Activated B cell treated with CpG ODN at 0.5 μM for 24 hours (primary cell): Measurements from ENCODE around the gene QRICH2. TPM values are rescaled to one million over a fixed set of nuclear protein-coding genes. Genes with fewer than 3 reads are reported as not detected.

Source experiments
- ATAC-seq: fragments of 200-7000 bp; cut with Tn5 transposase; one replicate; pipeline ENCODE4 v1.10.0; 2021; ENCODE audit warnings: low read depth, mild to moderate bottlenecking, moderate library complexity
- CTCF ChIA-PET: fragments of 350-600 bp; sonication (Branson Sonifier 250); formaldehyde crosslinking; loops from one replicate; lab custom pipeline; 2021; ENCODE audit warnings: antibody characterized with exemption; lab: Charles Lee
- POLR2A ChIA-PET: fragments of 350-600 bp; sonication (Branson Sonifier 250); formaldehyde crosslinking; loops from one replicate; lab custom pipeline; 2021; ENCODE audit warnings: antibody characterized with exemption; lab: Charles Lee
- DNase-seq: peaks from one replicate; pipeline ENCODE4 v3.0.0; 2022
- H3K27ac Mint-ChIP-seq: one replicate; pipeline ENCODE4 v1.8.0; 2020; ENCODE audit warnings: mixed read lengths
- H3K27me3 Mint-ChIP-seq: one replicate; pipeline ENCODE4 v1.8.0; 2021; ENCODE audit warnings: mixed read lengths
- H3K36me3 Mint-ChIP-seq: one replicate; pipeline ENCODE4 v1.8.0; 2021; ENCODE audit warnings: low read depth, mixed read lengths
- H3K4me1 Mint-ChIP-seq: one replicate; pipeline ENCODE4 v1.8.0; 2021; ENCODE audit warnings: mixed read lengths
- H3K4me3 Mint-ChIP-seq: one replicate; pipeline ENCODE4 v1.8.0; 2020; ENCODE audit warnings: mild to moderate bottlenecking, mixed read lengths
- H3K9me3 Mint-ChIP-seq: one replicate; pipeline ENCODE4 v1.8.0; 2020; ENCODE audit warnings: mixed read lengths
- CTCF ChIP-seq: fragments of 200-600 bp; IDR thresholded peaks from one replicate; pipeline ENCODE4 v1.8.0; 2022; ENCODE audit warnings: antibody characterized with exemption, mild to moderate bottlenecking
- intact Hi-C: fragments of 100-400 bp; cut with micrococcal nuclease; formaldehyde crosslinking; loops from one replicate; pipeline ENCODE4 v1.15.1; 2024
- total RNA-seq: library from RNA; stranded (reverse); gene quantifications from 2 replicates; pipeline ENCODE4 v1.2.3, GENCODE V29; 2022

Gene QRICH2
- total RNA-seq, 1 donor from 2014 or later: 2.0 TPM

- Mint-ChIP-seq H3K9me3 (no peaks in the 10 kb centered on the region), H3K4me1 (peaks cover 21% of the 10 kb centered on the region), H3K27ac (no peak overlapping the region), H3K27me3 (peaks cover 36% of the 10 kb centered on the region), H3K4me3 (peak overlapping the region; percentile 87), H3K36me3 (no peaks in the 10 kb centered on the region)
- ChIA-PET CTCF (no interaction called here), POLR2A (interaction anchor here (0.7 to 8.8 kb wide), 4 partner anchors 23 to 50 kb away, joined by 3 to 135 read pairs (median 6); partner anchors contain the start of gene UBALD2)
- intact Hi-C loops: no loop called here
- ATAC-seq (no peak), DNase-seq (no peak)
- TF ChIP-seq CTCF: no peak
These were observed 66.3 kb downstream of the QRICH2 start for GRCh38 chr17:76241691-76242255.

- no peak for ATAC-seq
- Mint-ChIP-seq H3K9me3 (no peaks in the 10 kb centered on the region), H3K27ac (peak overlapping the region; percentile 56), H3K36me3 (no peaks in the 10 kb centered on the region), H3K4me3 (peak overlapping the region; percentile 87), H3K27me3 (peaks cover 33% of the 10 kb centered on the region), H3K4me1 (peaks cover 15% of the 10 kb centered on the region)
- no peak for DNase-seq
- intact Hi-C loops: no loop called here
- POLR2A ChIA-PET: interaction anchor here (0.7 to 8.8 kb wide), 4 partner anchors 24 to 49 kb away, joined by 3 to 135 read pairs (median 6); partner anchors contain the start of gene UBALD2
- CTCF ChIA-PET: no interaction called here
- TF ChIP-seq CTCF: no peak
These were observed 66.9 kb downstream of the QRICH2 start for GRCh38 chr17:76241204-76241538.

DNA sequence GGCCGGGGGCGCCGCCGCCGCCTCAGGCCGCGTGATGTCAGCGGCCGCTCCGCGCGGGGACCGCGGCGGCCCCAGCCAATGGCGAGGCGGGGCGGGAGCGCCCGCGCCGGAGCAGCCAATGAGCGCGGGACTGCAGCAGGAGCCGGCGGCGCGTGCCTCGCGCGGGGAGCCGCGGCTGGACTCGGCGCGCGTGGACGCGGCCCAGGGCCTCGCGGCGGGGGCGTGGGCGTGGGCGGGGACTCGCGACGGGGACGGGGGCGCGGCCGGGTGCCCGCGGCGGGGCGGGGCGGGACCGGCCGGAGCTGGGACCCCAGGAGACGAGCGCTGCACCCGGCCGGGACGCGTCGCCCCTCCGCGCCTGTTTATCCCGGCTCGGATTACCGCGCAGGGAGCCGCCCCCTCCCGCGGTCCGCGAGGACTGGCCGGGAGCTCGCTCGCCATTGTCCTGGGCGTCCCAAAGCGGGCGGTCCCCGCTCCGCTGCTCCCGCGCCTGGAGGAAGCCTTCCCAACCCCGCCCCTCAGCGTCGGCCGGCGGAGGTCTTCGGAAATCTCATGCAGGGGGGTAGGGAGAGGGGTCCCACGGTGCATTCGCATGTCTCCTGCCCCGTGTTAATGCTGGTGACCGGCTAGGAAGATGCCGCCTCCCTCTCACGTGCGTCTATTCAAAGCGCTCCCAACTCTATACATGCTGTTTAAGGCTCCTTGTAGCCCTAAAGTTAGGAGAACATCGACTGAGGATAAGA is 67.4 kb downstream of the QRICH2 start, which contains the start of gene RNF157:
Gene RNF157 (minus strand): TSS at position 33 of the 743 bp plus-strand sequence. CDS start 253 bp downstream, outside the sequence.
- Mint-ChIP-seq H3K4me1 (peaks cover 12% of the 10 kb centered on the region), H3K4me3 (peak within 1 kb of the TSS; percentile 87), H3K9me3 (no peaks in the 10 kb centered on the region), H3K36me3 (no peaks in the 10 kb centered on the region), H3K27me3 (peaks cover 33% of the 10 kb centered on the region), H3K27ac (peak within 1 kb of the TSS; percentile 56)
- intact Hi-C loops: no loop called here
- CTCF ChIA-PET: no interaction called here
- ATAC-seq (peak; percentile 93), DNase-seq (peak; percentile 62)
- POLR2A ChIA-PET: interaction anchor here (0.6 to 8.8 kb wide), 5 partner anchors 18 to 49 kb away, joined by 3 to 135 read pairs (median 4); partner anchors contain the start of gene UBALD2
- TF ChIP-seq CTCF: no peak

- POLR2A ChIA-PET: interaction anchor here (0.6 to 8.8 kb wide), 5 partner anchors 19 to 32 kb away, joined by 4 to 135 read pairs (median 5); partner anchors contain the start of gene UBALD2
- Mint-ChIP-seq H3K4me1 (peaks cover 13% of the 10 kb centered on the region), H3K9me3 (no peaks in the 10 kb centered on the region), H3K4me3 (peak overlapping the region; percentile 67), H3K27ac (no peak overlapping the region), H3K27me3 (peaks cover 33% of the 10 kb centered on the region), H3K36me3 (no peaks in the 10 kb centered on the region)
- ATAC-seq (no peak), DNase-seq (peak; percentile 34)
- TF ChIP-seq CTCF: no peak
- CTCF ChIA-PET: no interaction called here
- intact Hi-C loops: loop anchor here (5.0 kb wide), 2 partner anchors 33 to 42 kb away; no protein-coding TSS in a partner anchor
These were observed 68.4 kb downstream of the QRICH2 start for GRCh38 chr17:76239538-76240274.
